ENCODE results near the gene BNC2.

The BNC2 gene

GRCh38 chr9:16519001-16519400 is 351.5 kb downstream of the BNC2 start:
- TF ChIP-seq FOXM1 (IDR thresholded peaks at IDR 0.05; ENCODE audit: borderline replicate concordance, low read depth) = no peak
- TF ChIP-seq YY1 (IDR thresholded peaks at IDR 0.05; ENCODE audit: low read depth) = no peak
- TF ChIP-seq USF1 (IDR thresholded peaks at IDR 0.05) = no peak

GRCh38 chr9:16516891-16517290 is 353.6 kb downstream of the BNC2 start:
- TF ChIP-seq TEAD4 (IDR thresholded peaks at IDR 0.05) (no peak), EP300 (IDR thresholded peaks at IDR 0.05; ENCODE audit: borderline replicate concordance) (no peak), ZBTB7A (IDR thresholded peaks at IDR 0.05; ENCODE audit: low read depth) (no peak), YY1 (IDR thresholded peaks at IDR 0.05; ENCODE audit: low read depth) (no peak), REST (IDR thresholded peaks at IDR 0.05; ENCODE audit: low read depth) (no peak), TAF1 (IDR thresholded peaks at IDR 0.05; ENCODE audit: low read depth) (no peak), MAX (IDR thresholded peaks at IDR 0.05) (no peak), CREB1 (IDR thresholded peaks at IDR 0.05; ENCODE audit: low read depth) (no peak), EGR1 (IDR thresholded peaks at IDR 0.05) (no peak), USF1 (IDR thresholded peaks at IDR 0.05) (no peak), CEBPB (IDR thresholded peaks at IDR 0.05) (no peak)

GRCh38 chr9:16515879-16516301 is 354.6 kb downstream of the BNC2 start:
- no peak for TF ChIP-seq RAD21 (IDR thresholded peaks at IDR 0.05; ENCODE audit: low read depth)
- TF ChIP-seq CREB1 (IDR thresholded peaks at IDR 0.05; ENCODE audit: low read depth) = no peak
- no peak for TF ChIP-seq CEBPB (IDR thresholded peaks at IDR 0.05)
- TF ChIP-seq YY1 (IDR thresholded peaks at IDR 0.05; ENCODE audit: low read depth) = no peak
- TF ChIP-seq USF1 (IDR thresholded peaks at IDR 0.05) = no peak
- TF ChIP-seq EGR1 (IDR thresholded peaks at IDR 0.05) = no peak
- TF ChIP-seq EP300 (IDR thresholded peaks at IDR 0.05; ENCODE audit: borderline replicate concordance) = no peak
- TF ChIP-seq MAX (IDR thresholded peaks at IDR 0.05) = no peak
- no peak for TF ChIP-seq REST (IDR thresholded peaks at IDR 0.05; ENCODE audit: low read depth)
- no peak for TF ChIP-seq TAF1 (IDR thresholded peaks at IDR 0.05; ENCODE audit: low read depth)
- TF ChIP-seq FOXM1 (IDR thresholded peaks at IDR 0.05; ENCODE audit: borderline replicate concordance, low read depth) = no peak
- no peak for TF ChIP-seq TCF12 (IDR thresholded peaks at IDR 0.05; ENCODE audit: low read depth)
- TF ChIP-seq ZBTB7A (IDR thresholded peaks at IDR 0.05; ENCODE audit: low read depth) = no peak
- no peak for TF ChIP-seq TEAD4 (IDR thresholded peaks at IDR 0.05)
- TF ChIP-seq NFIC (IDR thresholded peaks at IDR 0.05) = no peak

GRCh38 chr9:16515207-16515606 is 355.3 kb downstream of the BNC2 start:
- TF ChIP-seq REST (IDR thresholded peaks at IDR 0.05; ENCODE audit: low read depth) (no peak), EP300 (IDR thresholded peaks at IDR 0.05; ENCODE audit: borderline replicate concordance) (no peak), TEAD4 (IDR thresholded peaks at IDR 0.05) (no peak), USF1 (IDR thresholded peaks at IDR 0.05) (no peak), ZBTB7A (IDR thresholded peaks at IDR 0.05; ENCODE audit: low read depth) (no peak), FOXM1 (IDR thresholded peaks at IDR 0.05; ENCODE audit: borderline replicate concordance, low read depth) (no peak), TAF1 (IDR thresholded peaks at IDR 0.05; ENCODE audit: low read depth) (no peak), CEBPB (IDR thresholded peaks at IDR 0.05) (no peak), TCF12 (IDR thresholded peaks at IDR 0.05; ENCODE audit: low read depth) (no peak), NFIC (IDR thresholded peaks at IDR 0.05) (no peak), RAD21 (IDR thresholded peaks at IDR 0.05; ENCODE audit: low read depth) (no peak), YY1 (IDR thresholded peaks at IDR 0.05; ENCODE audit: low read depth) (no peak), CREB1 (IDR thresholded peaks at IDR 0.05; ENCODE audit: low read depth) (no peak), MAX (IDR thresholded peaks at IDR 0.05) (no peak)

Measured in Ishikawa (cell line).